RPMI8226 (cell line): Measurements from ENCODE around the gene ANXA4.

Source experiments
- DNase-seq: peaks from one replicate; pipeline ENCODE4 v3.0.0-alpha.2; 2015

Gene ANXA4

GRCh38 chr2:69780921-69781320 lies 39.0 kb downstream of the ANXA4 start:
- no peak for DNase-seq

DNA sequence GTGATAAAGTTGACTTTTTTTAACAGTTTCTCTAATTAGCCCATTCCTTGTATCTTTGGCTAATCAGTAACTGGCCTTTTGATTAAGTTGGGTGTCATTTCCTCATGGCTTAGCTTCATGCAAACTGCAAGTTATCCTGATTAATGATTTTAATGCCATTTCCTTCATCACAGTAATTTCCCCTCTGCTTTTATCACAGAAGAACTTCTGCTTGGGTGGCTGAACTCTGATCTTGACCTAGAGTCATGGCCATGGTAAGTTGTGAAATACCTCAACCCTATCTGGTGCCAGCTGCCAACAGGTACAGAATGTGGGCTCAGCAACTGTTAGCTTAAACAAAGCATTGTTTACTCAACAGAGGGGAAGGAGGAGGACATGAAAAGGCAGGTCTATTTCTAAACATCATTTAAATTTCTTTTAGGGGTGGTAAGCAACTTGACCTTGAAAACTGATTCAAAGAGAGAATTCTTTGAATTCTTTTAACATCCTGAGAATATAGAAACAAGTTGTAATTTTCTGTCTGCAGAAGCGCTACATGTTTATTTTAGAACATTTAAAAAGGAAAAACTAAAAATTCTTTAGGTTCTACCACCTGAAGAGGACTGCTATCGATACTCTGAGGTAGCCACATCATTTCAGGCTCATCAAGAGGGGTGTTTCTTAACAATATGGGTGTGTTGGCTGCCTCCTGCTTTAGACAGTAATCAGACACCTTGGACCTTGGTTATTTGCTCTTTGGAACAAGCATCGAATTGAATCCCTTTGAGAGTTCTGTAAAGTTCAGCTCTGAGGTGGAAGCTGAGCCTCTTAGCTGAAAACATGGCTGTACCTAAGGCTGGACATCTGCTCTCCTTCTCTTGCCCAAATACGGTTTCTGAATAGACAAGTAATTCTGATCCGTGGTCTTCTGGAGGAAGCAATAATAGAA lies 39.7 kb downstream of the ANXA4 start:
- DNase-seq = peak; percentile 32

DNA sequence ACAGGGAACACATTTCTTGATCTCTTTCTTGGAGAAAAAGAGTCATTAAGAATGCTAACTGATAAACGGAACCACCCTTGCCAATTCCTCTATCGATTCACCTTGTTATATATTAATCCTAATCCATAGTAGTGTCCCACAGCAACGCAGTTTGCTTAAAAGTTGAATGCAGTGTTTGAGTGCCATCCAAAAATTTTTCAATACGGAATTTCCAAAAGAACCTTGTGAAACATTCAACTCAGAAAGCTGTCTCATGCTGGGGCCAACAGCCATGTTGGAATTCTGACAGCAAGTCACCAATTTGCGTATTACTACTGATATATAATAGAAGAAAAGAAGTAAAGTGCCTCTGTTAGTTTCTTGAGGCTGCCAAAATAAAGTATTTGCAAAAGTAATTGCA lies 42.3 kb downstream of the ANXA4 start:
- no peak for DNase-seq

GRCh38 chr2:69785358-69785757 lies 43.4 kb downstream of the ANXA4 start:
- no peak for DNase-seq

DNA sequence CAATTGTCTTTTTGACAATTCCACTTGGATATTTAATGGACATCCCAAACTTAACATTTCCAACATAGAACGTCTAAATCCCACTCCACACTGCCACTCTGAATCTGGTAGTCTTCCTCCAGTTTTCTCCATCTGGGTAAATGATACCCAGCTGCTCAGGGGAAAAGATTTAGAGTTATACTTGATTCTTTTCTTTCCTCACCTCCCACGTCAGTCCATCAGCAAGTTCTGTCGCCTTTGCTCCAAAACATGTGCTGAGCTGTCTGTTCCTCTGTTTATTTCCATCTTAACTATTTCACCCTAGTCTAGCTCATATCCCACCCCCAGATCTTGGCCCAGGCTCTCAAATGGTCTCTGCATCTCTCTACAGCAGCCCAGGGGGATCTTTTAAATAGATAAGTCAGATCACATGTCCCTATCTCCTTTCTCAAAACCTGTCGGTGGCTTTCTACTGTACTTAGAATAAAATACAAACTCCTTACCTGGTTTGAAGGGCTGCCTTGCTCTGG lies 44.2 kb downstream of the ANXA4 start:
- no peak for DNase-seq

GRCh38 chr2:69789175-69789721 lies 47.3 kb downstream of the ANXA4 start:
- no peak for DNase-seq

DNA sequence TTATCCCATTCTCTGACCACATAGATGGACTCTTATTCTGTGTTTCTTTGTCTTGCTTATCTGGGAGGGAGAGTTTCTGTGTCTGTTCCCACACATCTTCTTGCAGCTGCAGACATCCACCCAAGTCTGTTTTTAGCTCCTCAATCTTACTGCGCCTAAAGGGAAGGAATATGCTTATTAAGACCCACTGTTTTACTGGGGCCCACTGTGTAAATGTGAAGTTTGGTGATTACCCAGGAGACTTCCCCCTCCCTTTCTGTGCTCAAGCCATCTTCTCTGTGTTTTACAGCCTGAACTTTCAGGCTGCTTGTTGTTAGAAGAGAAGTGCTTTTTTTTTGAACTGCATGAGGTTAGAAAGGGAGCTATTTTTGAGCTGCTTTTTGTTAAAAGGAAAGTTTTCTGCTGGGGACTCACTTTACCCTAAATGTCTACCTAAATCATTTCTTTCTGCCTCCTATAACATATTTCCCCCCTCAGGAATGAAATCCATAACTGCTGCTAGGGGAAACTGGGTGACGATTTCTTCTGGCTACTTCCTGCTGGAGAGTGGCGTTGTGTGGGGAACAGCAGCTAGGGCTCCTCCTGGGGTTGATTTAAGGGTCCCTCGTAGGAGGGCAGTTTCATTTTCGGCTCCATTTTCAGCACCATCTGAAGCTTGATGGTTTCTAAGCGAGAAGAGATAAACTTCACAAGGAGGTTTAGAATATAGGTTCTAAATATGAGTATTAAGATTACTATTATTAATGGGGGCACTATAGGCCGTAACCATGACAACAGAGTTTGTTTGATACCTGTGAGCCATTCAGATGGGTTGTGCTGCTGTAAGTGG lies 48.1 kb downstream of the ANXA4 start:
- no peak for DNase-seq

- DNase-seq = no peak
These were observed 48.6 kb downstream of the ANXA4 start for GRCh38 chr2:69790601-69790959.

DNA sequence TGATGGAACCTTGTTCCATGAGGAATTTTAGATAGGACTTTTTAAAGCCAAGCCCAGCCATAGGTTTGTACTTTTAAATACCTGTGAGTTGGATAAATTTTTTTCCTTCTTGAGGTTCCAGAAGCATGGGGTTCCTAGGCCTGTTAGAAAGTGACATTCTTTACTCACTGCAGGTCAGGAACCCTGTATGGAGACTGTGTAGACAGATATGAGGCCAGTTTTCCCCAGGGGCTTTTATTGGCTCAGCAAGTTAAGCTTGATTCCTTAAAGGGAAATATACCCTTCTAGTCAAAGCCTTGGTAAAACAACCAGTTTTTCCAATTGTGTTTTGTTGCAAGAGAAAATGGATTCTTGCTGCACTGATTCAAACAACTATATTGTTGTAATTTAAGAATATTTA lies 49.1 kb downstream of the ANXA4 start:
- no peak for DNase-seq

DNA sequence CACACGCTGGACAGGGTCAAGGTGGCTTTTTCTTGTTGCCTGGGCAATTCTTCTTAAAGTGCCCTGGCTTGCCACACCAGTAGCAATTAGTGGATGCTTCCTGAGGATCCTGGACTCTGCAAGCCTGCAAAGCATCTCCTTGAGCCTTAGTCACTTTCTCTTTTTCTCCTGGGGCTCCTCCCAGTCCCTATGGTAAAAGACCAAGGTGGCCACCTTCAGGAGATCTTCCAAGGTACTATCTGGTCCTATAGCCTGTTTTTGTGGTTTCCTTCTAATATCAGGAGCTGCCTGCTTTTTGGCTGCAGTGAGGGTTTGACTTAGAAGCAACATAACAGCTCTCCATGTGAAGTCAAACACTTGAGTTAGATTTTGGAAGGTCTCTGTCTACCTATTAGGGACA lies 54.2 kb downstream of the ANXA4 start:
- DNase-seq = no peak

DNA sequence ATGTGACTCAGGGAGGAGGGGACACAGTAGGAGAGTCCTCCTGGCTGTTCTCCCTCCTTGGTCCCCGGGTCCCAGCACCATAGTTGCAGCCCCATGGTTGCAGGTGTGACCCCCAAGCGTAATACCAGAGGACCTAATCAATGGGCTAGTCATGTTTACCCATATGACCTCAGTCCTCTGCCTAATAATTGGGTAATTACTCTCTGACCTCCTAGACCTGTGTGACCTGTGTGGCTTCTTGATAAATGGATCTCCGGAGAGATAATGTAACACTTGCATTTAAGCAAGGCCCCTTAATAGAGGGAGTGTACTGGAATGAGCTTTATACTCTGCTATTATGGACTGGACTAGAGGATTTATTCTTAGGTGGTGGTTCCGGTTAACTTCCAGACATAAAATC lies 55.3 kb downstream of the ANXA4 start:
- no peak for DNase-seq

- DNase-seq = no peak
These were observed 55.9 kb downstream of the ANXA4 start for GRCh38 chr2:69797836-69798289.

DNA sequence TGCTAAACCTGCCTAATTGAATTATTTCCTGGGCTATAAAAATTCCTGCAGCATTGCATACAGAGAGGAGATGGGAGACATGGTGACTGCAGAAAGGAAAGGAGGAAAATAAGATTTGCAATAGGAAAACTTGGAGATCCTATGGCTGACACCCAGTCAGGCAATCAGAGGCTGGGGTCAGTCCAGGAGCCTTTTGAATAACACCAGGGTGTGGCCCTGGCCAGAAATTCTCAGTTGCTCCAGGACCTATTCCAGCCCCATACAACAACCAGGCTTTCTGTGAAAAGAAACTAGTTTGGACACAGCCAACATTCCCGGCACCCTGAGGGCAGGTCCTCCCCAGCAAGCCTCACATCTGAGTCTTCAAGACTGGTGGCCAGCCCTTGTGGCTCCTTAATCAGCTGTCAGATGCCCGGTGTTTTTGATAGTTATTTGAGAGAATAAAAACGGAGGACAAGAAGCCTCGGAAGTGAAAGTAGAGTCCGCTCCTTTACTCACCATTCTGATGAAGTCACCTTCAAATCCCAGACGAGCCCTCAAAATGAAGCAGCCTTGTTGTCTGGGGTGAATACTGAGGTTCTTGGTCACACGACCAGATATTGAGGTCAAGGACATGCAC lies 56.5 kb downstream of the ANXA4 start:
- DNase-seq = peak; percentile 25

DNA sequence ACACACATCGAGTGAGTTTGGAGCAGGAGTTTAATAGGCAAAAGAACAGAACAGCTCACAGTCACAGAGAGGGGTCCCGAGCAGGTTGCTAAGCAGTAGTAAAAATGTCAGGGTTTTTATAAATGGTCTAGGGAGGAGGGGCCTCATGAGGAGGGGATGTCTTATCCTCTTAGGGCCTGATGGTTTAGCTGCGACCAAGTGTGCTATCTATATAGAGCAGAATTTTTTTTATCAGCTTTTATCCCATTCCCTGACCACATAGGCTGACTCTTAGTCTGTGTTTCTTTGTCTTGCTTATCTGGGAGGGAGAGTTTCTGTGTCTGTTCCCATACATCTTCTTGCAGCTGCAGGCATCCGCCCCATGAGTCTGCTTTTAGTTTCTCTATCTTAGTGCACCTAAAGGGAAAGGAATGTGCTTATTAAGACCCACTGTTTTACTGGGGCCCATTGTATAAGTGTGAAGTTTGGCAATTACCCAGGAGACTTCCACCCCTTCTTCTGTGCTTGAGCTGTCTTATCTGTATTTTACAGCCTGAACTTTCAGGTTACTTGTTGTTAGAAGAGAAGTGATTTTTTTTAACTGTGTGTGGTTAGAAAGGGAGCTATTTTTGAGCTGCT lies 57.1 kb downstream of the ANXA4 start:
- DNase-seq = peak; percentile 78

- DNase-seq = no peak
These were observed 59.9 kb downstream of the ANXA4 start for GRCh38 chr2:69801745-69802290.

- peak; percentile 35 for DNase-seq
These were observed 60.9 kb downstream of the ANXA4 start for GRCh38 chr2:69802781-69803367.

DNA sequence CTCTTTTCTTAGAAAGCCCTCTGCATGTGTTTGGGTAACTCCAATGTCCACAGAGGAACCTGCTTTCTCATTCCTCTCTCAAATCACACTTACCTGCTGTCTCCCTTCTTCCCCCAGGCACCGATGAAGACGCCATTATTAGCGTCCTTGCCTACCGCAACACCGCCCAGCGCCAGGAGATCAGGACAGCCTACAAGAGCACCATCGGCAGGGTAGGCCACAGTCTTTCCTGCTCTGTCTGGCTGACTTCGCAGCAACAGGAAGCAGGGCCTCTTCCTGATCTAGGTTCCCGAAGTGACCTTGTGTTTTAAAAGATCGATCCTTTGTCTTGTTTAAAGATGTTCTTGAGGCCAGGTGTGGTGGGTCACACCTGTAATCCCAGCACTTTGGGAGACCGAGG lies 62.5 kb downstream of the ANXA4 start:
- DNase-seq = no peak

GRCh38 chr2:69805887-69806286 lies 64.0 kb downstream of the ANXA4 start:
- DNase-seq = no peak

GRCh38 chr2:69807821-69808540 lies 66.0 kb downstream of the ANXA4 start:
- DNase-seq = no peak

DNA sequence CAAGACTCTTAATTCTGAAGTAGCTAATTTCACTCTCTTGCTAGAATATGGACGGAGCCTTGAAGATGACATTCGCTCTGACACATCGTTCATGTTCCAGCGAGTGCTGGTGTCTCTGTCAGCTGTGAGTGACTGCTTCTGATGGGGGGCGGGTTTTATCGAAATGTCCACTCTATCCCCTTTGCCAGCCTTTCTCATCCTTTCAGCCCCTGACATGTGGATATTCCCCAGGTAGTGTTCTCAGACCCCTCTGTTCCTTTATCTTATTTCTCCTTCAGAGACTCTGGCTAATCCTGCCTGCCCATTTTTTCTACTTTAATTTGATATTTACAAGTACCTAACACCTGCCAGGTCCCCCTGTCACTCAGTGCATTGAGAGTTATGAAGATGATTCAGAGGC lies 68.6 kb downstream of the ANXA4 start:
- DNase-seq = no peak

GRCh38 chr2:69811018-69811417 lies 69.1 kb downstream of the ANXA4 start:
- DNase-seq = no peak
